K562 (cell line): ENCODE results near the gene MARS1. TPM values are rescaled to one million over a fixed set of nuclear protein-coding genes. Genes with fewer than 3 reads are reported as not detected.
A peak's percentile ranks its signal among the peaks of the same experiment; 100 is the strongest.

Experiments used
- CTCF ChIP-seq, 3 experiments: IDR thresholded peaks in 2 of 3; conservative IDR thresholded peaks in 1 of 3; 2 replicates each; pipeline ENCODE4 v1.5.1; 2011 to 2012; ENCODE audit warnings: low read length in 3 of 3, mild to moderate bottlenecking in 3 of 3, control low read depth in 2 of 3, improper control_type of control experiment in 1 of 3, inconsistent platforms in 1 of 3, low read depth in 1 of 3, mixed read lengths in 1 of 3, moderate library complexity in 1 of 3; ENCODE audit not compliant: insufficient read depth in 2 of 3
- ILK ChIP-seq: fragments of 450-650 bp; IDR thresholded peaks from 2 replicates; pipeline ENCODE4 v1.6.1; 2016; ENCODE audit warnings: missing genetic modification characterization, low read depth, mild to moderate bottlenecking, missing compliant biosample characterization, moderate library complexity, borderline replicate concordance
- IRF2 ChIP-seq: sonication (generic); formaldehyde crosslinking; IDR thresholded peaks from 2 replicates; pipeline ENCODE4 v1.8.1; 2022; ENCODE audit warnings: mild to moderate bottlenecking, missing genetic modification reagents
- NONO ChIP-seq, 2 experiments: fragments of 200-400 bp in 1 of 2; fragments of 450-650 bp in 1 of 2; formaldehyde crosslinking in 1 of 2; IDR thresholded peaks; 2 replicates each; pipeline ENCODE4 v1.6.1; 2017; ENCODE audit warnings: low read depth in 2 of 2, mild to moderate bottlenecking in 2 of 2, moderate library complexity in 2 of 2, low read length in 1 of 2
- NRF1 ChIP-seq, 2 experiments: fragments of 450-650 bp; IDR thresholded peaks in 1 of 2; conservative IDR thresholded peaks in 1 of 2; 2 replicates each; pipeline ENCODE4 v1.6.1; 2014; ENCODE audit warnings: mild to moderate bottlenecking in 2 of 2
- RHOXF2B ChIP-seq: fragments of 250-450 bp; sonication (Bioruptor Pico); conservative IDR thresholded peaks from 2 replicates; pipeline ENCODE4 v1.5.1; 2021
- SAP30 ChIP-seq: fragments of 200-600 bp; sonication (generic); IDR thresholded peaks from 2 replicates; pipeline ENCODE4 v1.6.1; 2012; ENCODE audit warnings: borderline replicate concordance, low read depth, mild to moderate bottlenecking, moderate library complexity, low read length, control low read depth, inconsistent platforms; ENCODE audit not compliant: insufficient read depth, poor library complexity, severe bottlenecking
- SMAD4 ChIP-seq: fragments of 250-450 bp; sonication (Bioruptor Pico); conservative IDR thresholded peaks from 2 replicates; pipeline ENCODE4 v1.8.0; 2021; ENCODE audit warnings: inconsistent platforms, mild to moderate bottlenecking, moderate library complexity
- TCFL5 ChIP-seq: fragments of 250-450 bp; sonication (Bioruptor Pico); conservative IDR thresholded peaks from 2 replicates; pipeline ENCODE4 v1.6.1; 2021; ENCODE audit warnings: mild to moderate bottlenecking, moderate library complexity, matching md5 sums
- ZFP30 ChIP-seq: fragments of 250-450 bp; sonication (Bioruptor Pico); IDR thresholded peaks from 2 replicates; pipeline ENCODE4 v1.8.0; 2022; ENCODE audit warnings: moderate library complexity, mild to moderate bottlenecking, inconsistent platforms, borderline replicate concordance
- ZNF347 ChIP-seq: fragments of 450-650 bp; formaldehyde crosslinking; IDR thresholded peaks from 2 replicates; pipeline ENCODE4 v1.4.0; 2020; ENCODE audit warnings: low read depth, mild to moderate bottlenecking, moderate library complexity
- ZNF518B ChIP-seq: fragments of 250-450 bp; sonication (Bioruptor Pico); IDR thresholded peaks from 2 replicates; pipeline ENCODE4 v1.5.0; 2021; ENCODE audit warnings: mild to moderate bottlenecking, moderate library complexity
- ZNF644 ChIP-seq: fragments of 200-800 bp; sonication (Bioruptor generic); IDR thresholded peaks from 2 replicates; pipeline ENCODE4 v1.6.1; 2016; ENCODE audit warnings: low read depth, missing genetic modification characterization, missing compliant biosample characterization
- ZNF778 ChIP-seq: fragments of 450-650 bp; formaldehyde crosslinking; IDR thresholded peaks from 2 replicates; pipeline ENCODE4 v1.4.0; 2020; ENCODE audit warnings: mild to moderate bottlenecking, moderate library complexity
- polyA plus RNA-seq, 8 experiments: library from polyadenylated mRNA; depleted of rRNA in 4 of 8; stranded (reverse) in 5 of 8; unstranded in 3 of 8; fragments of >200 nt; fragmentation: Nextera tagmentation in 2 of 8; fragmentation: Illumina TruSeq in 1 of 8; extraction: Ambion mirVana in 2 of 8; extraction: Trizol in 1 of 8; gene quantifications; 2 replicates each; pipeline versions ENCODE4 v1.2.1 to v1.2.3, GENCODE V29; 2011 to 2014; ENCODE audit warnings: inconsistent platforms in 1 of 8, missing spikeins in 1 of 8
- total RNA-seq, 7 experiments: library from RNA; depleted of rRNA in 6 of 7; stranded (reverse); fragments of >200 nt in 6 of 7; fragmentation: Illumina TruSeq in 2 of 7; extraction: Trizol in 2 of 7; gene quantifications; 2 replicates each; pipeline versions ENCODE4 v1.2.1 to v1.2.3, GENCODE V29; 2011 to 2021; ENCODE audit warnings: low replicate concordance in 1 of 7
- TF ChIP-seq, protein P1 (sequence below): sonication (generic); formaldehyde crosslinking; IDR thresholded peaks from 2 replicates; pipeline ENCODE4 v1.8.1; 2022; ENCODE audit warnings: missing genetic modification reagents
- TF ChIP-seq, protein P2 (sequence below): sonication (generic); formaldehyde crosslinking; IDR thresholded peaks from 2 replicates; pipeline ENCODE4 v1.8.0; 2022; ENCODE audit warnings: mild to moderate bottlenecking, missing genetic modification reagents
- TF ChIP-seq, protein P3 (sequence below): fragments of 450-650 bp; IDR thresholded peaks from 2 replicates; pipeline ENCODE4 v1.6.1; 2014; ENCODE audit warnings: low read depth, mild to moderate bottlenecking, moderate library complexity, borderline replicate concordance

The MARS1 gene
- total and polyA plus RNA-seq, 9 of the 15 experiments (the other 6 are each of a cell fraction or from before 2014, with no cell fraction given), result 117 to 382 (median 220) TPM

- TF ChIP-seq ZNF347 (CRISPR knock-in tag) (no peak), TCFL5 (CRISPR knock-in tag) (no peak), CTCF (IDR thresholded peaks at IDR 0.05 in 2 of 3, conservative IDR thresholded peaks at IDR 0.05 in 1 of 3; ENCODE audit: insufficient read depth in 2 of 3, low read depth in 1 of 3, low read length in 3 of 3) (peak in 2 of 3 experiments; percentile 19 to 26; a peak in 1 of 6 replicates), NRF1 (conservative IDR thresholded peaks at IDR 0.05 in 1 of 2, IDR thresholded peaks at IDR 0.05 in 1 of 2) (peak; percentile 50 to 51), IRF2 (CRISPR knock-in tag) (no peak), ZFP30 (CRISPR knock-in tag) (no peak), ZNF778 (CRISPR knock-in tag) (no peak), ZNF518B (CRISPR knock-in tag) (no peak), SAP30 (no peak), ZNF644 (tag) (no peak), ILK (no peak), RHOXF2B (CRISPR knock-in tag) (no peak), NONO (IDR thresholded peaks at IDR 0.05; ENCODE audit: low read depth in 2 of 2, low read length in 1 of 2) (no peak), SMAD4 (CRISPR knock-in tag) (no peak)
- TF ChIP-seq, protein P1, sequence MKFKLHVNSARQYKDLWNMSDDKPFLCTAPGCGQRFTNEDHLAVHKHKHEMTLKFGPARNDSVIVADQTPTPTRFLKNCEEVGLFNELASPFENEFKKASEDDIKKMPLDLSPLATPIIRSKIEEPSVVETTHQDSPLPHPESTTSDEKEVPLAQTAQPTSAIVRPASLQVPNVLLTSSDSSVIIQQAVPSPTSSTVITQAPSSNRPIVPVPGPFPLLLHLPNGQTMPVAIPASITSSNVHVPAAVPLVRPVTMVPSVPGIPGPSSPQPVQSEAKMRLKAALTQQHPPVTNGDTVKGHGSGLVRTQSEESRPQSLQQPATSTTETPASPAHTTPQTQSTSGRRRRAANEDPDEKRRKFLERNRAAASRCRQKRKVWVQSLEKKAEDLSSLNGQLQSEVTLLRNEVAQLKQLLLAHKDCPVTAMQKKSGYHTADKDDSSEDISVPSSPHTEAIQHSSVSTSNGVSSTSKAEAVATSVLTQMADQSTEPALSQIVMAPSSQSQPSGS, result no peak
- TF ChIP-seq, protein P2, sequence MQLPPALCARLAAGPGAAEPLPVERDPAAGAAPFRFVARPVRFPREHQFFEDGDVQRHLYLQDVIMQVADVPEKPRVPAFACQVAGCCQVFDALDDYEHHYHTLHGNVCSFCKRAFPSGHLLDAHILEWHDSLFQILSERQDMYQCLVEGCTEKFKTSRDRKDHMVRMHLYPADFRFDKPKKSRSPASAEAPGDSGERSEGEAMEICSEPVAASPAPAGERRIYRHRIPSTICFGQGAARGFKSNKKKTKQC (CRISPR knock-in tag), result 0 out of 2 replicates have a peak, but pooled peaks have one; percentile 40
- TF ChIP-seq, protein P3, sequence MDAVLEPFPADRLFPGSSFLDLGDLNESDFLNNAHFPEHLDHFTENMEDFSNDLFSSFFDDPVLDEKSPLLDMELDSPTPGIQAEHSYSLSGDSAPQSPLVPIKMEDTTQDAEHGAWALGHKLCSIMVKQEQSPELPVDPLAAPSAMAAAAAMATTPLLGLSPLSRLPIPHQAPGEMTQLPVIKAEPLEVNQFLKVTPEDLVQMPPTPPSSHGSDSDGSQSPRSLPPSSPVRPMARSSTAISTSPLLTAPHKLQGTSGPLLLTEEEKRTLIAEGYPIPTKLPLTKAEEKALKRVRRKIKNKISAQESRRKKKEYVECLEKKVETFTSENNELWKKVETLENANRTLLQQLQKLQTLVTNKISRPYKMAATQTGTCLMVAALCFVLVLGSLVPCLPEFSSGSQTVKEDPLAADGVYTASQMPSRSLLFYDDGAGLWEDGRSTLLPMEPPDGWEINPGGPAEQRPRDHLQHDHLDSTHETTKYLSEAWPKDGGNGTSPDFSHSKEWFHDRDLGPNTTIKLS, result no peak
Observed at GRCh38 chr12:57549909-57550640, 62.2 kb downstream of the MARS1 start, which contains the start of gene KIF5A (continued).
